Measurements from ENCODE around the gene ZEB1. TPM values are rescaled to one million over a fixed set of nuclear protein-coding genes. Genes with fewer than 3 reads are reported as not detected.
A peak's percentile ranks its signal among the peaks of the same experiment; 100 is the strongest.

ZEB1 gene
- total and polyA plus RNA-seq, 2 of the 13 experiments (the other 11 are each of a cell fraction or from before 2014, with no cell fraction given), result 9.6 to 18.0 TPM

DNA sequence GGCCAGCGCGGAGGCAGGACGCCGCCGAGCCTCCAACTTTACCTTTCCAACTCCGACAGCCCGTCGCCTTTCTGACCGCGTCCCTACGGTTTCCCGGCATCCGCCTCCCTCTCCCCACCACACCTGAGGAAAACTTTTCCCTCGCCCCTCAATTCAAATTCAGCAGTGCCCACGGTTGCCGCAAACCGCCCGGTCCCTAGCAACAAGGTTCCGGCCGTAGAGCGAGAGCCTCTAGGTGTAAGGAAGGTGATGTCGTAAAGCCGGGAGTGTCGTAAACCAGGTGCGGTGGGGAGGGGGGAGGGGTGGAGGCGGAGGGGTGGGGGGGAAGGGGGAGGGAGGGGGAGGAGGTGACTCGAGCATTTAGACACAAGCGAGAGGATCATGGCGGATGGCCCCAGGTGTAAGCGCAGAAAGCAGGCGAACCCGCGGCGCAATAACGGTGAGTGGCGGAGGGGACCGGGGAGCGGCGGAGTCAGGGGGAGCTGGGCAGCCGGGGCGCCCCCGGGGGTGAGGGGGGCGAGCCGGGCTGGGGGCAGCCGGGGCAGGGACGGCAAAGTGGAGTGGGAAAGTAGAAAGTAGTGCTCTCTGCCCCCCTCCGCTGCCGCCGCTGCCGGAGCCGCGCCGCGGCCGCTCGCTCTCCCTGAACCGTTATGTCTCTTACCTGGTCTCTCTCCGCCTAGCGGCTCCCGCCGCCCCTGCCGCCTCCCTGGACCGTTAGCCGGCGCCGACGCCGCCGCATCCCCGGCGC, at the start of gene ZEB1 (continued):
- TF ChIP-seq, protein P1, sequence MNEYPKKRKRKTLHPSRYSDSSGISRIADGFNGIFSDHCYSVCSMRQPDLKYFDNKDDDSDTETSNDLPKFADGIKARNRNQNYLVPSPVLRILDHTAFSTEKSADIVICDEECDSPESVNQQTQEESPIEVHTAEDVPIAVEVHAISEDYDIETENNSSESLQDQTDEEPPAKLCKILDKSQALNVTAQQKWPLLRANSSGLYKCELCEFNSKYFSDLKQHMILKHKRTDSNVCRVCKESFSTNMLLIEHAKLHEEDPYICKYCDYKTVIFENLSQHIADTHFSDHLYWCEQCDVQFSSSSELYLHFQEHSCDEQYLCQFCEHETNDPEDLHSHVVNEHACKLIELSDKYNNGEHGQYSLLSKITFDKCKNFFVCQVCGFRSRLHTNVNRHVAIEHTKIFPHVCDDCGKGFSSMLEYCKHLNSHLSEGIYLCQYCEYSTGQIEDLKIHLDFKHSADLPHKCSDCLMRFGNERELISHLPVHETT (CRISPR knock-in tag; conservative IDR thresholded peaks at IDR 0.05), result 0 out of 2 replicates have a peak, but pooled peaks have one; percentile 22
- TF ChIP-seq MAFK (conservative IDR thresholded peaks at IDR 0.05 in 1 of 2, IDR thresholded peaks at IDR 0.05 in 1 of 2; ENCODE audit: low read length in 2 of 2), result no peak
- no peak for TF ChIP-seq KLF13 (CRISPR knock-in tag; IDR thresholded peaks at IDR 0.05)
- no peak for TF ChIP-seq ZBTB1 (CRISPR knock-in tag; IDR thresholded peaks at IDR 0.05; ENCODE audit: borderline replicate concordance)
- TF ChIP-seq, protein P2, sequence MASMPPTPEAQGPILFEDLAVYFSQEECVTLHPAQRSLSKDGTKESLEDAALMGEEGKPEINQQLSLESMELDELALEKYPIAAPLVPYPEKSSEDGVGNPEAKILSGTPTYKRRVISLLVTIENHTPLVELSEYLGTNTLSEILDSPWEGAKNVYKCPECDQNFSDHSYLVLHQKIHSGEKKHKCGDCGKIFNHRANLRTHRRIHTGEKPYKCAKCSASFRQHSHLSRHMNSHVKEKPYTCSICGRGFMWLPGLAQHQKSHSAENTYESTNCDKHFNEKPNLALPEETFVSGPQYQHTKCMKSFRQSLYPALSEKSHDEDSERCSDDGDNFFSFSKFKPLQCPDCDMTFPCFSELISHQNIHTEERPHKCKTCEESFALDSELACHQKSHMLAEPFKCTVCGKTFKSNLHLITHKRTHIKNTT (CRISPR knock-in tag; IDR thresholded peaks at IDR 0.05), result no peak
- no peak for TF ChIP-seq CENPT (CRISPR knock-in tag; IDR thresholded peaks at IDR 0.05; ENCODE audit: low read depth)
- no peak for TF ChIP-seq JUN (CRISPR knock-in tag; IDR thresholded peaks at IDR 0.05)
- TF ChIP-seq ZNF570 (CRISPR knock-in tag; IDR thresholded peaks at IDR 0.05; ENCODE audit: borderline replicate concordance), result no peak
- no peak for TF ChIP-seq STAT5B (CRISPR knock-in tag; IDR thresholded peaks at IDR 0.05)
- no peak for TF ChIP-seq XBP1 (CRISPR knock-in tag; IDR thresholded peaks at IDR 0.05)
- no peak for TF ChIP-seq ZMYM3 (CRISPR knock-in tag; IDR thresholded peaks at IDR 0.05)
- TF ChIP-seq TBX2 (CRISPR knock-in tag; IDR thresholded peaks at IDR 0.05; ENCODE audit: borderline replicate concordance), result no peak
- no peak for TF ChIP-seq ZNF737 (CRISPR knock-in tag; IDR thresholded peaks at IDR 0.05; ENCODE audit: borderline replicate concordance)
- TF ChIP-seq, protein P3, sequence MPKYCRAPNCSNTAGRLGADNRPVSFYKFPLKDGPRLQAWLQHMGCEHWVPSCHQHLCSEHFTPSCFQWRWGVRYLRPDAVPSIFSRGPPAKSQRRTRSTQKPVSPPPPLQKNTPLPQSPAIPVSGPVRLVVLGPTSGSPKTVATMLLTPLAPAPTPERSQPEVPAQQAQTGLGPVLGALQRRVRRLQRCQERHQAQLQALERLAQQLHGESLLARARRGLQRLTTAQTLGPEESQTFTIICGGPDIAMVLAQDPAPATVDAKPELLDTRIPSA (CRISPR knock-in tag; IDR thresholded peaks at IDR 0.05; ENCODE audit: borderline replicate concordance), result no peak
- no peak for TF ChIP-seq JDP2 (CRISPR knock-in tag; IDR thresholded peaks at IDR 0.05; ENCODE audit: borderline replicate concordance)
- TF ChIP-seq ZFP36L2 (CRISPR knock-in tag; IDR thresholded peaks at IDR 0.05), result no peak
- TF ChIP-seq ZNF33A (CRISPR knock-in tag; IDR thresholded peaks at IDR 0.05; ENCODE audit: borderline replicate concordance), result no peak
- TF ChIP-seq, protein P4, sequence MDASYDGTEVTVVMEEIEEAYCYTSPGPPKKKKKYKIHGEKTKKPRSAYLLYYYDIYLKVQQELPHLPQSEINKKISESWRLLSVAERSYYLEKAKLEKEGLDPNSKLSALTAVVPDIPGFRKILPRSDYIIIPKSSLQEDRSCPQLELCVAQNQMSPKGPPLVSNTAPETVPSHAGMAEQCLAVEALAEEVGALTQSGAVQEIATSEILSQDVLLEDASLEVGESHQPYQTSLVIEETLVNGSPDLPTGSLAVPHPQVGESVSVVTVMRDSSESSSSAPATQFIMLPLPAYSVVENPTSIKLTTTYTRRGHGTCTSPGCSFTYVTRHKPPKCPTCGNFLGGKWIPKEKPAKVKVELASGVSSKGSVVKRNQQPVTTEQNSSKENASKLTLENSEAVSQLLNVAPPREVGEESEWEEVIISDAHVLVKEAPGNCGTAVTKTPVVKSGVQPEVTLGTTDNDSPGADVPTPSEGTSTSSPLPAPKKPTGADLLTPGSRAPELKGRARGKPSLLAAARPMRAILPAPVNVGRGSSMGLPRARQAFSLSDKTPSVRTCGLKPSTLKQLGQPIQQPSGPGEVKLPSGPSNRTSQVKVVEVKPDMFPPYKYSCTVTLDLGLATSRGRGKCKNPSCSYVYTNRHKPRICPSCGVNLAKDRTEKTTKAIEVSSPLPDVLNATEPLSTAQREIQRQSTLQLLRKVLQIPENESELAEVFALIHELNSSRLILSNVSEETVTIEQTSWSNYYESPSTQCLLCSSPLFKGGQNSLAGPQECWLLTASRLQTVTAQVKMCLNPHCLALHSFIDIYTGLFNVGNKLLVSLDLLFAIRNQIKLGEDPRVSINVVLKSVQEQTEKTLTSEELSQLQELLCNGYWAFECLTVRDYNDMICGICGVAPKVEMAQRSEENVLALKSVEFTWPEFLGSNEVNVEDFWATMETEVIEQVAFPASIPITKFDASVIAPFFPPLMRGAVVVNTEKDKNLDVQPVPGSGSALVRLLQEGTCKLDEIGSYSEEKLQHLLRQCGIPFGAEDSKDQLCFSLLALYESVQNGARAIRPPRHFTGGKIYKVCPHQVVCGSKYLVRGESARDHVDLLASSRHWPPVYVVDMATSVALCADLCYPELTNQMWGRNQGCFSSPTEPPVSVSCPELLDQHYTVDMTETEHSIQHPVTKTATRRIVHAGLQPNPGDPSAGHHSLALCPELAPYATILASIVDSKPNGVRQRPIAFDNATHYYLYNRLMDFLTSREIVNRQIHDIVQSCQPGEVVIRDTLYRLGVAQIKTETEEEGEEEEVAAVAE (CRISPR knock-in tag; IDR thresholded peaks at IDR 0.05; ENCODE audit: borderline replicate concordance), result no peak
- TF ChIP-seq, protein P5, sequence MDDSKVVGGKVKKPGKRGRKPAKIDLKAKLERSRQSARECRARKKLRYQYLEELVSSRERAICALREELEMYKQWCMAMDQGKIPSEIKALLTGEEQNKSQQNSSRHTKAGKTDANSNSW (CRISPR knock-in tag; IDR thresholded peaks at IDR 0.05; ENCODE audit: borderline replicate concordance), result no peak
- TF ChIP-seq, protein P6, sequence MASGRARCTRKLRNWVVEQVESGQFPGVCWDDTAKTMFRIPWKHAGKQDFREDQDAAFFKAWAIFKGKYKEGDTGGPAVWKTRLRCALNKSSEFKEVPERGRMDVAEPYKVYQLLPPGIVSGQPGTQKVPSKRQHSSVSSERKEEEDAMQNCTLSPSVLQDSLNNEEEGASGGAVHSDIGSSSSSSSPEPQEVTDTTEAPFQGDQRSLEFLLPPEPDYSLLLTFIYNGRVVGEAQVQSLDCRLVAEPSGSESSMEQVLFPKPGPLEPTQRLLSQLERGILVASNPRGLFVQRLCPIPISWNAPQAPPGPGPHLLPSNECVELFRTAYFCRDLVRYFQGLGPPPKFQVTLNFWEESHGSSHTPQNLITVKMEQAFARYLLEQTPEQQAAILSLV (CRISPR knock-in tag; IDR thresholded peaks at IDR 0.05; ENCODE audit: borderline replicate concordance), result peak; percentile 16; the same call in 1 of the 2 replicates
- TF ChIP-seq TBP (CRISPR knock-in tag; IDR thresholded peaks at IDR 0.05), result no peak
